Measurements from ENCODE around the gene TMBIM1.

- TF ChIP-seq CTCF (IDR thresholded peaks at IDR 0.05) (no peak), MAX (IDR thresholded peaks at IDR 0.05; ENCODE audit: low read depth) (no peak), USF1 (IDR thresholded peaks at IDR 0.05; ENCODE audit: borderline replicate concordance, low read depth) (no peak), USF2 (IDR thresholded peaks at IDR 0.05; ENCODE audit: borderline replicate concordance, low read depth, low read length) (no peak), FOXJ3 (CRISPR knock-in tag; IDR thresholded peaks at IDR 0.05) (no peak), EZH2phosphoT487 (IDR thresholded peaks at IDR 0.05; ENCODE audit: borderline replicate concordance, low read depth) (no peak), RAD21 (IDR thresholded peaks at IDR 0.05; ENCODE audit: low read length) (no peak), MXI1 (IDR thresholded peaks at IDR 0.05; ENCODE audit: low read depth, low read length) (no peak)
Measured at GRCh38 chr2:218245214-218245613, 47.1 kb downstream of the TMBIM1 start.
